ENCODE data around the gene GPC5.
"Not testable (repeated sequence)": the region's sequence is repeated elsewhere in the genome, so short reads cannot be mapped to it uniquely, and the experiment has no call there.

The GPC5 gene

DNA sequence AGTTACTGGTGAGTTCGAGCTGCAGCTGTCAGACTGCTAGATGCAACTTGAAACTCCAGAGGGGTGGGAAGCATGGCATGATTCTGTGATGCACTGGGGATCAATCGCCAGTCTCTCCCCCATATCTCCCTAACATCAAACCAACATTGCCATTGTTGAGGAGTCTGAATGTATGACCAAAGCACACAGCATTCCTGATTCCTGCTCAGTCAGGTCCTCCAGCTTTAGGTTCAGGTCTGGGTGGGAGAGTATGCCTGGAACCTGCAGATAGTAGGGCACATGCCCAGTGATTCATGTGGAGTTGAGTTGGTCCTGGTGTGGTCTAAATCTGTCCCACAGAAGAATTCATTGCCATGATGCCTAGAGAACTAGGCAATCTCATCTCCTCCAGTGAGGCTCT lies 269.1 kb downstream of the GPC5 start:
- H3K4me3 ChIP-seq (ENCODE audit: control insufficient read depth, low read depth, low read length), result no peak overlapping the region
- no peak for DNase-seq (ENCODE audit: low read depth)
- no peak for TF ChIP-seq CTCF (conservative IDR thresholded peaks at IDR 0.05; ENCODE audit: control insufficient read depth, insufficient read depth, low read depth, low read length)

- no peak for DNase-seq (ENCODE audit: low read depth)
- H3K4me3 ChIP-seq (ENCODE audit: control insufficient read depth, low read depth, low read length), result no peak overlapping the region
- TF ChIP-seq CTCF (conservative IDR thresholded peaks at IDR 0.05; ENCODE audit: control insufficient read depth, insufficient read depth, low read depth, low read length), result no peak
Measured at GRCh38 chr13:91668866-91669495, 270.6 kb downstream of the GPC5 start.

DNA sequence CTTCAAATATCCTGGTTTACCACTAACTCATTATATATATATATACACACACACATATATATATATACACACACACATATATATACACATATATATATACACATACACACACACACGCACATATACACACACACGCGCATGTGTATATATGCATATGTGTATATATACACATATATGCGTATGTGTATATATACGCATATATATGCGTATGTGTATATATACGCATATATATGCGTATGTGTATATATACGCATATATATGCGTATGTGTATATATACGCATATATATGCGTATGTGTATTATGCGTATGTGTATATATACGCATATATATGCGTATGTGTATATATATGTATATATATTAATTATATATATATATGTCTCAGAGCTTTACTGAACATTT lies 275.9 kb downstream of the GPC5 start:
- not testable (repeated sequence) for H3K4me3 ChIP-seq (ENCODE audit: control insufficient read depth, low read depth, low read length); DNase-seq (ENCODE audit: low read depth)

- no peak overlapping the region for H3K4me3 ChIP-seq (ENCODE audit: control insufficient read depth, low read depth, low read length)
- no peak for TF ChIP-seq CTCF (conservative IDR thresholded peaks at IDR 0.05; ENCODE audit: control insufficient read depth, insufficient read depth, low read depth, low read length)
- DNase-seq (ENCODE audit: low read depth), result no peak
Measured at GRCh38 chr13:91684746-91685145, 286.3 kb downstream of the GPC5 start.

GRCh38 chr13:91690944-91691343 lies 292.5 kb downstream of the GPC5 start:
- TF ChIP-seq CTCF (conservative IDR thresholded peaks at IDR 0.05; ENCODE audit: control insufficient read depth, insufficient read depth, low read depth, low read length), result no peak
- H3K4me3 ChIP-seq (ENCODE audit: control insufficient read depth, low read depth, low read length), result no peak overlapping the region
- DNase-seq (ENCODE audit: low read depth), result no peak

DNA sequence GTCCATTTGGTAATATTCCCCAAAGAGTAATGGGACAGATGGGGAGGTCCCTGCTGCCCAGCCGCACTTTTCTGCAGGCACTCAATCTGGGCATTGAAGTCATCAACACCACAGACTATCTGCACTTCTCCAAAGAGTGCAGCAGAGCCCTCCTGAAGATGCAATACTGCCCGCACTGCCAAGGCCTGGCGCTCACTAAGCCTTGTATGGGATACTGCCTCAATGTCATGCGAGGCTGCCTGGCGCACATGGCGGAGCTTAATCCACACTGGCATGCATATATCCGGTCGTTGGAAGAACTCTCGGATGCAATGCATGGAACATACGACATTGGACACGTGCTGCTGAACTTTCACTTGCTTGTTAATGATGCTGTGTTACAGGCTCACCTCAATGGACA lies 295.0 kb downstream of the GPC5 start:
- TF ChIP-seq CTCF (conservative IDR thresholded peaks at IDR 0.05; ENCODE audit: control insufficient read depth, insufficient read depth, low read depth, low read length), result no peak
- no peak overlapping the region for H3K4me3 ChIP-seq (ENCODE audit: control insufficient read depth, low read depth, low read length)
- no peak for DNase-seq (ENCODE audit: low read depth)

DNA sequence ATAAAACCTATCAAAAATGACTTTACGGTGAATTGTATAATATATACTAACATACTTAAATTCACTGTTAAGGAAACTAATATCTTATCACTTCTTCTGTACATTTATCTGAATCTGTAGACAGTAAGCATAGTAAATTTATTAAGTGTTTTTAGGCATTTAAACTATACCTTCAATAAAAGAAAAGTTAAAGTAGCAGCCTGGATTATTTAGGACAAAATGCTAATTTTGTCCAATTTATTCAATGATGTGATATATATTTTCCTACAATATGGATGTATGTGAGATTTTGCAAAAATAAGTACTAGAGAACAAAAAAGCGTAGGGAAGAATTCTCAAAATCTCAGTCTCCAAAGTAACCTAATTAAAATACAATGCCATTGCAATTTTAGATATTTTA lies 299.9 kb downstream of the GPC5 start:
- no peak for TF ChIP-seq CTCF (conservative IDR thresholded peaks at IDR 0.05; ENCODE audit: control insufficient read depth, insufficient read depth, low read depth, low read length)
- no peak for DNase-seq (ENCODE audit: low read depth)
- H3K4me3 ChIP-seq (ENCODE audit: control insufficient read depth, low read depth, low read length), result no peak overlapping the region
